B cell (primary cell): Measurements from ENCODE around the gene LRP6.

Experiments
- CTCF ChIP-seq: fragments of 200-600 bp; IDR thresholded peaks from one replicate; pipeline ENCODE4 v1.8.0; 2022; ENCODE audit warnings: antibody characterized with exemption, mild to moderate bottlenecking
- EZH2 ChIP-seq: IDR thresholded peaks from 2 replicates; pipeline ENCODE4 v1.6.1; 2012; ENCODE audit warnings: borderline replicate concordance, low read depth, mild to moderate bottlenecking, moderate library complexity, low read length; ENCODE audit not compliant: insufficient read depth, poor library complexity, severe bottlenecking

GRCh38 chr12:12214635-12215131 lies 52.2 kb downstream of the LRP6 start:
- TF ChIP-seq EZH2 (no peak), CTCF (no peak)
